Panc1 (cell line): Measurements from ENCODE around the gene SLC12A9. TPM values are rescaled to one million over a fixed set of nuclear protein-coding genes. Genes with fewer than 3 reads are reported as not detected.

Experiments used
- ATAC-seq: fragments of 200-7000 bp; cut with Tn5 transposase; 2 replicates; pipeline ENCODE4 v1.9.1; 2020; ENCODE audit warnings: mild to moderate bottlenecking, moderate library complexity
- BruUV-seq: library from RNA; stranded (reverse); fragments of 400-500 nt; replicated peaks from 2 replicates; lab custom pipeline; 2021; lab: Mats Ljungman, UMichigan
- CTCF ChIA-PET: fragments of 300-600 bp; sonication (Branson Sonifier 250); formaldehyde crosslinking; loops from one replicate; lab custom pipeline; 2022; ENCODE audit warnings: antibody characterized with exemption; lab: Charles Lee
- POLR2A ChIA-PET: fragments of 300-600 bp; sonication (Branson Sonifier 250); formaldehyde crosslinking; loops from one replicate; lab custom pipeline; 2022; ENCODE audit warnings: antibody characterized with exemption; lab: Charles Lee
- DNase-seq: peaks from one replicate; pipeline ENCODE4 v3.0.0-alpha.2; 2010; ENCODE audit warnings: low read depth, low spot score
- H3K27ac ChIP-seq: 2 replicates; pipeline ENCODE4 v1.5.1; 2011; ENCODE audit warnings: mild to moderate bottlenecking, low read length, inconsistent platforms
- H3K27me3 ChIP-seq: fragments of 200-500 bp; sonication (Bioruptor generic); 2 replicates; pipeline ENCODE4 v1.6.0; 2014; ENCODE audit warnings: low read length, inconsistent platforms; ENCODE audit not compliant: control insufficient read depth, insufficient read depth
- H3K36me3 ChIP-seq: fragments of 200-500 bp; sonication (Bioruptor generic); 2 replicates; pipeline ENCODE4 v1.5.1; 2014; ENCODE audit warnings: inconsistent platforms, mild to moderate bottlenecking, low read length, moderate library complexity; ENCODE audit not compliant: control insufficient read depth, insufficient read depth
- H3K4me1 ChIP-seq: 2 replicates; pipeline ENCODE4 v1.5.1; 2011; ENCODE audit warnings: inconsistent platforms, mild to moderate bottlenecking, low read length, moderate library complexity; ENCODE audit not compliant: control insufficient read depth, insufficient read depth
- H3K4me3 ChIP-seq, 2 experiments: 2 replicates each; pipeline ENCODE4 v1.5.1; 2011 to 2012; ENCODE audit warnings: low read depth in 2 of 2, low read length in 2 of 2, mild to moderate bottlenecking in 2 of 2, inconsistent platforms in 1 of 2, moderate library complexity in 1 of 2
- H3K9me3 ChIP-seq: fragments of 200-500 bp; sonication (Bioruptor generic); 2 replicates; pipeline ENCODE4 v1.5.1; 2014; ENCODE audit warnings: low read depth, mild to moderate bottlenecking, inconsistent platforms, low read length, moderate library complexity; ENCODE audit not compliant: control insufficient read depth, insufficient read depth
- POLR2AphosphoS5 ChIP-seq: IDR thresholded peaks from 2 replicates; pipeline ENCODE4 v1.6.1; 2012; ENCODE audit warnings: mild to moderate bottlenecking, low read depth, low read length, moderate library complexity
- SIN3A ChIP-seq: IDR thresholded peaks from 2 replicates; pipeline ENCODE4 v1.6.1; 2012; ENCODE audit warnings: low read depth, mild to moderate bottlenecking, low read length, moderate library complexity, borderline replicate concordance; ENCODE audit not compliant: insufficient read depth
- TCF7L2 ChIP-seq: IDR thresholded peaks from 2 replicates; pipeline ENCODE4 v1.6.1; 2011; ENCODE audit warnings: mild to moderate bottlenecking, low read depth, low read length, inconsistent platforms
- in situ Hi-C: cut with HindIII; loops from 2 replicates; pipeline ENCODE4 v1.10.0; 2016; ENCODE audit warnings: low sequenced_read_pairs, low pct_unique_long_range_greater_than_20kb
- intact Hi-C: fragments of 100-400 bp; cut with micrococcal nuclease; formaldehyde crosslinking; loops from one replicate; pipeline ENCODE4 v1.10.0; 2022; ENCODE audit not compliant: unreplicated experiment
- total RNA-seq: library from RNA; stranded (reverse); gene quantifications from one replicate; pipeline ENCODE4 v1.2.1, GENCODE V29; 2021; ENCODE audit not compliant: unreplicated experiment
- TF ChIP-seq, protein P1 (sequence below): fragments of 450-650 bp; IDR thresholded peaks from 2 replicates; pipeline ENCODE4 v1.5.1; 2017; ENCODE audit warnings: mild to moderate bottlenecking
- TF ChIP-seq, protein P2 (sequence below), 2 experiments: IDR thresholded peaks; 2 replicates each; pipeline ENCODE4 v1.6.1; 2011 to 2012; ENCODE audit warnings: low read depth in 2 of 2, control low read depth in 1 of 2, low read length in 1 of 2, mild to moderate bottlenecking in 1 of 2, moderate library complexity in 1 of 2; ENCODE audit not compliant: insufficient read depth in 1 of 2

SLC12A9 gene
- total RNA-seq, 1 experiment from 2014 or later, result 31.1 TPM

DNA sequence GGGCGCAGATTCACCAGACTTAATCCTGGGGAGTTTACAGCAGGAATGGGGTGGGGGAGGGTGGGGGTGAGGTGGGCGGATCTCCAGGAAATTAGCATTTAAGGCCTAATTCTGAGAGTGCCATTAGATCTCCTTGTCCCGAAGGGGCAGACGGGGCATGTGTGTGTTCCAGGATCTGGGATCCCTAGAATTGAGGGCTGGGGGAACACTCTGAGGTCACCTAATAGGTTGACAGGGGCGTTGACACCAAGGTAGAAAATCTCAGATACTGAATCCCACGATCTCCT is 15.8 kb upstream of the SLC12A9 start:
- Histone ChIP-seq H3K9me3 (no peaks in the 10 kb centered on the region), H3K4me3 (no peak overlapping the region), H3K4me1 (peaks cover 10% of the 10 kb centered on the region), H3K27ac (no peak overlapping the region), H3K27me3 (no peaks in the 10 kb centered on the region), H3K36me3 (no peaks in the 10 kb centered on the region)
- no TSS peak for BruUV-seq
- intact Hi-C loops (no loop called here), in situ Hi-C loops (loop anchor here (25.0 kb wide), 1 partner anchor 124 kb away; the partner anchor contains the start of genes EPO and POP7)
- ATAC-seq (no peak), DNase-seq (no peak)
- POLR2A ChIA-PET, result no interaction called here
- CTCF ChIA-PET, result no interaction called here
- TF ChIP-seq, protein P1, sequence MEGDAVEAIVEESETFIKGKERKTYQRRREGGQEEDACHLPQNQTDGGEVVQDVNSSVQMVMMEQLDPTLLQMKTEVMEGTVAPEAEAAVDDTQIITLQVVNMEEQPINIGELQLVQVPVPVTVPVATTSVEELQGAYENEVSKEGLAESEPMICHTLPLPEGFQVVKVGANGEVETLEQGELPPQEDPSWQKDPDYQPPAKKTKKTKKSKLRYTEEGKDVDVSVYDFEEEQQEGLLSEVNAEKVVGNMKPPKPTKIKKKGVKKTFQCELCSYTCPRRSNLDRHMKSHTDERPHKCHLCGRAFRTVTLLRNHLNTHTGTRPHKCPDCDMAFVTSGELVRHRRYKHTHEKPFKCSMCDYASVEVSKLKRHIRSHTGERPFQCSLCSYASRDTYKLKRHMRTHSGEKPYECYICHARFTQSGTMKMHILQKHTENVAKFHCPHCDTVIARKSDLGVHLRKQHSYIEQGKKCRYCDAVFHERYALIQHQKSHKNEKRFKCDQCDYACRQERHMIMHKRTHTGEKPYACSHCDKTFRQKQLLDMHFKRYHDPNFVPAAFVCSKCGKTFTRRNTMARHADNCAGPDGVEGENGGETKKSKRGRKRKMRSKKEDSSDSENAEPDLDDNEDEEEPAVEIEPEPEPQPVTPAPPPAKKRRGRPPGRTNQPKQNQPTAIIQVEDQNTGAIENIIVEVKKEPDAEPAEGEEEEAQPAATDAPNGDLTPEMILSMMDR, result no peak
- TF ChIP-seq, protein P2, sequence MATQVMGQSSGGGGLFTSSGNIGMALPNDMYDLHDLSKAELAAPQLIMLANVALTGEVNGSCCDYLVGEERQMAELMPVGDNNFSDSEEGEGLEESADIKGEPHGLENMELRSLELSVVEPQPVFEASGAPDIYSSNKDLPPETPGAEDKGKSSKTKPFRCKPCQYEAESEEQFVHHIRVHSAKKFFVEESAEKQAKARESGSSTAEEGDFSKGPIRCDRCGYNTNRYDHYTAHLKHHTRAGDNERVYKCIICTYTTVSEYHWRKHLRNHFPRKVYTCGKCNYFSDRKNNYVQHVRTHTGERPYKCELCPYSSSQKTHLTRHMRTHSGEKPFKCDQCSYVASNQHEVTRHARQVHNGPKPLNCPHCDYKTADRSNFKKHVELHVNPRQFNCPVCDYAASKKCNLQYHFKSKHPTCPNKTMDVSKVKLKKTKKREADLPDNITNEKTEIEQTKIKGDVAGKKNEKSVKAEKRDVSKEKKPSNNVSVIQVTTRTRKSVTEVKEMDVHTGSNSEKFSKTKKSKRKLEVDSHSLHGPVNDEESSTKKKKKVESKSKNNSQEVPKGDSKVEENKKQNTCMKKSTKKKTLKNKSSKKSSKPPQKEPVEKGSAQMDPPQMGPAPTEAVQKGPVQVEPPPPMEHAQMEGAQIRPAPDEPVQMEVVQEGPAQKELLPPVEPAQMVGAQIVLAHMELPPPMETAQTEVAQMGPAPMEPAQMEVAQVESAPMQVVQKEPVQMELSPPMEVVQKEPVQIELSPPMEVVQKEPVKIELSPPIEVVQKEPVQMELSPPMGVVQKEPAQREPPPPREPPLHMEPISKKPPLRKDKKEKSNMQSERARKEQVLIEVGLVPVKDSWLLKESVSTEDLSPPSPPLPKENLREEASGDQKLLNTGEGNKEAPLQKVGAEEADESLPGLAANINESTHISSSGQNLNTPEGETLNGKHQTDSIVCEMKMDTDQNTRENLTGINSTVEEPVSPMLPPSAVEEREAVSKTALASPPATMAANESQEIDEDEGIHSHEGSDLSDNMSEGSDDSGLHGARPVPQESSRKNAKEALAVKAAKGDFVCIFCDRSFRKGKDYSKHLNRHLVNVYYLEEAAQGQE (IDR thresholded peaks at IDR 0.05; ENCODE audit: insufficient read depth in 1 of 2, low read depth in 2 of 2, low read length in 1 of 2), result no peak
- TF ChIP-seq TCF7L2, result no peak
- TF ChIP-seq SIN3A, result no peak
- no peak for TF ChIP-seq POLR2AphosphoS5

DNA sequence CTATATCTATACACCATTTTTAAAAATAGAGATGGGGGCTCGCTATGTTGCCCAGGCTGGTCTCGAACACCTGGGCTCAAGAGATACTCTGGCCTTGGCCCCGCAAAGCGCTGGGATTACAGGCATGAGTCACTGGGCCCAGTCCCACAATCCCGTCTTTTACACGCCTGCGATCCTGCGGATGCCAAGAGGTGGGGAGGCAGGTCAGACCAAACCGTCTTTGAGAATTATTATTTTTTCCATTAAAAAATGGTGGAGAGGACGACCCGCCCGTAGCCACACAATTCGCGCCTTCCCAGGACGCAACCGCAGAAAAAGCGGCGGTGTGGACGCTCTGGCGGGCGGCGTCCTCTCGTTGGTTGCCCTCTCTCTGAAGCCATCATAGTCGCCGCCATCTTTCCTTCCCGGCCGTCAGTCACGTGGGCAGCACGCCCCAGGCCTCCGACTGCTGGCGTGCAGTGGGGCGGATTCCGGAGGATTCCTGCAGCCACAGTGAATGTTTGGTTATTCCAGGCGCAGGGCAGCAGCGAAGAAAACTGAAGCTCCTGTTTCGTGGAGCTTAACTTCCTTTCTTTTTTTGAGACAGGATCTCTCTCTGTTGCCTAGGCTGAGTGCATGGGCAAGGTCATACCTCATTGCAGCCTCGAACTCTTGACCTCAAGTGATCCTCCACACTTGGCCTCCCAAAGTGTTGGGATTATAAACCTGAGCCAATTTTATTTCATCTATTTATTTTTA is 15.2 kb upstream of the SLC12A9 start:
- POLR2A ChIA-PET, result interaction anchor here (0.7 kb wide), 1 partner anchor 29 kb away, joined by 12 read pairs; no protein-coding TSS in a partner anchor

More for the DNA sequence above, 15.2 kb upstream of the SLC12A9 start:
- DNase-seq (no peak), ATAC-seq (no peak)
- Histone ChIP-seq H3K27me3 (no peaks in the 10 kb centered on the region), H3K36me3 (no peaks in the 10 kb centered on the region), H3K27ac (no peak overlapping the region), H3K4me1 (peaks cover 10% of the 10 kb centered on the region), H3K4me3 (no peak overlapping the region), H3K9me3 (no peaks in the 10 kb centered on the region)
- intact Hi-C loops, result no loop called here
- BruUV-seq, result no TSS peak
- in situ Hi-C loops, result loop anchor here (25.0 kb wide), 1 partner anchor 125 kb away; the partner anchor contains the start of genes EPO and POP7
- TF ChIP-seq, protein P1, result no peak
- TF ChIP-seq TCF7L2 (no peak), SIN3A (no peak), POLR2AphosphoS5 (no peak)
- TF ChIP-seq, protein P2 (IDR thresholded peaks at IDR 0.05; ENCODE audit: insufficient read depth in 1 of 2, low read depth in 2 of 2, low read length in 1 of 2), result no peak
- CTCF ChIA-PET, result no interaction called here
